Fibroblast of the aortic adventitia (primary cell): ENCODE data around the gene MEGF11. TPM values are rescaled to one million over a fixed set of nuclear protein-coding genes. Genes with fewer than 3 reads are reported as not detected.
"Not testable (repeated sequence)": the region's sequence is repeated elsewhere in the genome, so short reads cannot be mapped to it uniquely, and the experiment has no call there.

ENCODE experiments used
- DNase-seq: peaks from one replicate; pipeline ENCODE4 v3.0.0-alpha.2; 2010; ENCODE audit warnings: low read depth
- H3K4me3 ChIP-seq: 2 replicates; pipeline ENCODE4 v1.5.1; 2011; ENCODE audit warnings: low read depth, mild to moderate bottlenecking, control low read depth, low read length, moderate library complexity
- total RNA-seq: library from RNA; depleted of rRNA; stranded (reverse); fragments of >200 nt; gene quantifications from 2 replicates; pipeline ENCODE4 v1.2.3, GENCODE V29; 2012; ENCODE audit warnings: low replicate concordance
- TF ChIP-seq, protein P1 (sequence below): IDR thresholded peaks from 2 replicates; pipeline ENCODE4 v1.5.1; 2011; ENCODE audit warnings: mild to moderate bottlenecking, low read length, control low read depth, inconsistent platforms; ENCODE audit not compliant: insufficient read depth

Gene MEGF11
- total RNA-seq, 1 donor, result 0.36 TPM

DNA sequence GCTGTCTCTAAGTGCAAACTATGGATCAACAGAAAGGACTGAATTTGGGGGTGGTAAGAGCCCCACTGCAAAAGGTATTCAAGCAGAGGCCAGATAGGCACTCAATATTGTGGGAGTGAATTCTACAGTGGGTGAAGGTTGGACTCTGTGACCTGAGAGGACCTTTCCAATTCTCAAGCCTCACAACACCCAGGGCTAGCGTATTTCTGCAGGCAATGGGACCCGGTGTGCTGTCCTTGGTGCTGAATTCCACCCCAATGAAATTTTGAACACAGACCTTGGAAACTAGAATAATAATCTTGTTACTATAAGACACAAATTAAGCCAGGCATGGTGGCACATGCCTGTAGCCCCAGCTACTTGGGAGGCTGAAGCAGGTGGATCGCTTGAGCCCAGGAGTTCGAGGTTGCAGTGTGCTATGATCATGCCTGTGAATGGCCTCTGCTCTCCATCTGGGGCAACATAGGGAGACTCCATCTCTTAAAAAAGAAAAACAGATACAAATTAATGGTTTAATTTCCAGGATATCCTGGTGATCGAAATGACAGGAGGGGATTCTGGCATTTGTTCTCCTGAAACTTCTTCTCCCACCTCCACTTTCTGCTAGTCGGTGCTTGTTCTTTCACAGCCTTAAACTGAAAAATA, 248.8 kb downstream of the MEGF11 start:
- TF ChIP-seq, protein P1, sequence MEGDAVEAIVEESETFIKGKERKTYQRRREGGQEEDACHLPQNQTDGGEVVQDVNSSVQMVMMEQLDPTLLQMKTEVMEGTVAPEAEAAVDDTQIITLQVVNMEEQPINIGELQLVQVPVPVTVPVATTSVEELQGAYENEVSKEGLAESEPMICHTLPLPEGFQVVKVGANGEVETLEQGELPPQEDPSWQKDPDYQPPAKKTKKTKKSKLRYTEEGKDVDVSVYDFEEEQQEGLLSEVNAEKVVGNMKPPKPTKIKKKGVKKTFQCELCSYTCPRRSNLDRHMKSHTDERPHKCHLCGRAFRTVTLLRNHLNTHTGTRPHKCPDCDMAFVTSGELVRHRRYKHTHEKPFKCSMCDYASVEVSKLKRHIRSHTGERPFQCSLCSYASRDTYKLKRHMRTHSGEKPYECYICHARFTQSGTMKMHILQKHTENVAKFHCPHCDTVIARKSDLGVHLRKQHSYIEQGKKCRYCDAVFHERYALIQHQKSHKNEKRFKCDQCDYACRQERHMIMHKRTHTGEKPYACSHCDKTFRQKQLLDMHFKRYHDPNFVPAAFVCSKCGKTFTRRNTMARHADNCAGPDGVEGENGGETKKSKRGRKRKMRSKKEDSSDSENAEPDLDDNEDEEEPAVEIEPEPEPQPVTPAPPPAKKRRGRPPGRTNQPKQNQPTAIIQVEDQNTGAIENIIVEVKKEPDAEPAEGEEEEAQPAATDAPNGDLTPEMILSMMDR, result no peak
- peak; percentile 50 for DNase-seq
- H3K4me3 ChIP-seq, result no peak overlapping the region

- H3K4me3 ChIP-seq, DNase-seq: not testable (repeated sequence)
Measured at GRCh38 chr15:66003129-66003528, 250.4 kb downstream of the MEGF11 start.

DNA sequence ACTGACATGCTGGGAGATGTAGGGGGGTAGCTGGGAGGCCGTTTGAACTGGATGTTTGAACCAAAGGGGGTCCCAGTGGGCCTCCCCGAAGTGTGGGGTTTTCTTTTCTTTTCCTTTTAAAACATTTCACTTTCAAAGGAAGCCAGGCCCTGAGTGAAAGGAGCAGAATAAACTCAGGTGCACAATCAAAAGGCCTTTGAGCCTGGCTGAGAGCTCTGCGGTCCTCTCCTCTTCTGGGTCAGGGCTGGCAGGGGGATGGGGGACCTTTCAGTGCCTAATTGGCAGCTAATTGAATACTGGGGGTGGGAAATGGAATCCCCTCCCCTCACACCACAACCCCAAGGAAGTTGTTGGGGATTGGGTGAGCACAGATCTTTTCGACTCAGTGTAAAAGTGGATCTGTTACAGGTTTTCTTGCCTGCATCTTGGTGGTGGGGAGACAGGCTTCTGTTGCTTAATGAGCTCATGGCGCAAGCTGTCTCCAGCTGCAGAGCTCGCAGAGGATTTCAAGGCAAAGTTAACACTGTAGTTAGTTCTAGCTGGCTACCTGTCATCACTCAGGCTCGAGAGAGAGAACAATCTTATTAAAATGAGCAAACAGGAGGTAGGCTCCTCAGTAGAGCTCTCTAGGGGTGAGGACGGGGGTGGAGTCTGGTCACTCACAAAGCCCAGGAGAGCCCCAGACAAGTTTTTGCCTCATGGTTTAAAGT, 251.7 kb downstream of the MEGF11 start:
- TF ChIP-seq, protein P1, result no peak
- DNase-seq, result no peak
- no peak overlapping the region for H3K4me3 ChIP-seq

- no peak overlapping the region for H3K4me3 ChIP-seq
- DNase-seq, result no peak
- TF ChIP-seq, protein P1, result no peak
Measured at GRCh38 chr15:66001042-66001441, 252.5 kb downstream of the MEGF11 start.

DNA sequence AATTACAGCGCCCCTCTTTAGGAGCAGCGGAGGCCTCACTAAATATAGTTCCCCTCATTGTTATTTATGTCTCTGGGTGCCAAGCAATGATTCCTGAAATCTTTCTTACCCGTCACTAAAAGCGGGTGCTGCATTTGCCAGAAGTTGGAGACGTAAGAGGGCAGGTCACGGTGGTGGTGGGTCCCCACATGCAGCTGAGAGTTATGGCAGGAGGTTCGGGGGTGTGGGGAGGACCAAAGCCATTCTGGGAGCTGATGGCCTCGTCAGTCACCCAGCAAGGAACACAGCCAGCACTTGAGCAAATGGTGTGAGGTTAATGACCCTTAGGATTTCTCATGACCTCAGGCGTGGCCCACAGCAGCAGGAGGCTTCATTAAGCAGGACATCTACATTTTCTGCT, 255.1 kb downstream of the MEGF11 start:
- TF ChIP-seq, protein P1, result no peak
- no peak for DNase-seq
- no peak overlapping the region for H3K4me3 ChIP-seq

DNA sequence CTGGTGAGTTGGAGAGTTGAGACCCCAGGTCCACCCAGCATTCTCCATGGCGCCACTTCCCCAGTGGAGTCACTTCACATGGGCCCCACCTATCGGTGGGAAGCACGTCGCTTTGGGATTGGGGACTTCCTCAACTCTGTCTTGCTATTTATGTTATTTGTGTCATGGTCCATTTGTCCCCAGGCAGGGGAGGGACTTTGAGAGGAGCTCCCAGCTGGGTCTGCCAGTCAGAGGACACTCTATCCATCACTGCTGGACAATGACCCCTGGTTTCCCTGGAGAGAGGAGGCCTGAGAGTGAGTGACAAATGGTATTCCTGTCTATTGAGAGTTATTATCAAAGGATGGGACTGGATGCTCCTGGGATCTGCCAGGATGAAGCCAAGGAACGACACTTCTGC, 256.6 kb downstream of the MEGF11 start:
- TF ChIP-seq, protein P1, result no peak
- DNase-seq, result no peak
- H3K4me3 ChIP-seq, result no peak overlapping the region

DNA sequence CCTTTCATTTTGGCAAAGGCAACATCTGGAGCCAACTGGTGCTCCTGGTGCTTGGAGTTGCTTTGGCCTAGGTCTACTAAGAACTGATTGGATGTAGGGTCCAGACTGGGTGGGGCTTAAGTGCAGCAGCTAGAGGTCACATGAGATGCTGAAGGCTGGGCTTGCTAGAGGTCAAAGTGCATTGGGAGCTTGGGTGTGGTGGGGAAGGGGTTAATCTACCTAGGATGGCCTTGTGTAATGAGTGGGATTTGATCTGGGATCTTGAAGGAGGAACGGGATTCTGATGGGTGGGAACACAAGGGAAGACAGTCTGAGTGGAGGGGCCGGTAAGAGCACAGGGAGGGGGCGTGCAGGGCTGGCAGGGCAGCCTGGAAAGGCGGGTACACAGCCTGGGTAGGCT, 258.7 kb downstream of the MEGF11 start:
- no peak for DNase-seq
- H3K4me3 ChIP-seq, result no peak overlapping the region
- TF ChIP-seq, protein P1, result no peak
